GM21515 (cell line): ENCODE data around the gene PDLIM3.
"Not testable (repeated sequence)": the region's sequence is repeated elsewhere in the genome, so short reads cannot be mapped to it uniquely, and the experiment has no call there.

ENCODE experiments used
- ATAC-seq: cut with Tn5 transposase; IDR thresholded peaks from one replicate; pipeline ENCODE4 v1.9.1; 2021; ENCODE audit not compliant: unreplicated experiment

The PDLIM3 gene, protein sequence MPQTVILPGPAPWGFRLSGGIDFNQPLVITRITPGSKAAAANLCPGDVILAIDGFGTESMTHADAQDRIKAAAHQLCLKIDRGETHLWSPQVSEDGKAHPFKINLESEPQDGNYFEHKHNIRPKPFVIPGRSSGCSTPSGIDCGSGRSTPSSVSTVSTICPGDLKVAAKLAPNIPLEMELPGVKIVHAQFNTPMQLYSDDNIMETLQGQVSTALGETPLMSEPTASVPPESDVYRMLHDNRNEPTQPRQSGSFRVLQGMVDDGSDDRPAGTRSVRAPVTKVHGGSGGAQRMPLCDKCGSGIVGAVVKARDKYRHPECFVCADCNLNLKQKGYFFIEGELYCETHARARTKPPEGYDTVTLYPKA

DNA sequence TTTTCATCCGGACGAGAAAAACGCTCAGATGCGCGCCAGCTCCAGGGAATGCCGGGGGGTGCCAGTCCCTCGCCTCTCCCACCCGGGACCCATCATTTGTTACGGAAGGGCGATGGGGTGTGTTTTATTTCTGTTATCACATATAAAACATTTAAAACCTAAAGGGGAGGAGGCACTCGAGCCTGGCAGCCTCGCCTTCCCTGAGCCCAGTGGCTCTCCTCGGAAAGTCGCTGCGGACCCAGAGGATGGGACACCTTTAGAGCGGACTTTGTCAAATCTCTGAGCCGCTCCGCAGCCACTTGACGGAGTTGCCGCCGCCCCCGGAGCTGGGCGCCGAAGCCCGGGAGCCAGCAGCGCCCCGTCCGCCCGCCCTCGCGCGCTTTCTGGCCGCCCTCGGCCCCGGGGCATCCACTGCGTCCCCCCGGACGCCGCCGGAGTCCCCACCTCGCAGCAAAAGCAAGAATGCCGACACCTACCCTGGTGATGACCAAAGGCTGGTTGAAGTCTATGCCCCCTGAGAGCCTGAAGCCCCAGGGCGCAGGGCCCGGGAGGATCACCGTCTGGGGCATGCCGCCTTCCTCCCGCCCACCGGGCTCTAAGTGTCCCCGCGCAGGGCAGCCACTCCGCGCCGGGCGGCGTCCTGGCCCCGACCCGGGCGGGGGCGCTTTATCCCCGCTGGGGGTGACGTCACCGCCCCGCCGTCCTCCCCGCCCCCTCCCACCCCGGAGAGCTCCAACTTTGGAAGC, at the start of gene PDLIM3:
Gene PDLIM3, minus strand, starts transcription at position 642 of the 746 bp plus-strand sequence. Its CDS starts 73 bp downstream, at position 569.
- no peak for ATAC-seq

DNA sequence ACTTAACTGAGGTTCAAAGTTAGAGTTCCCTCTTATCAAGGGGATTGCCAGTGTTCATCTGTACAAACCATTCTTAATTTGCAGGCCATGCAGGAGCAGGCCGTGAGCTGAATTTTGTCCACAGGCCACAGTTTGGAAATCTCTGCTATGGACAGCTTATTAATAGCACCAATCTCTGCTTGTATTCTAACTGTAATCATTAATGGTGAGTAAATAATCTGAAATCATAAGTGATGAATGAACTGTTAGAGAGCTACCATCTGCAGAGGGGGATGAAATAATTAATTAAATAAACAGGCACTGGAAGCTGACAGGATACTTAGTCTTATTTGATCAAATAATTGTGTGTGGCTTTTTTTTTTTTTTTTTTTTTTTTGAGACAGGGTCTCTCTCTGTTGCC, 48.5 kb upstream of the PDLIM3 start:
- ATAC-seq, result no peak

DNA sequence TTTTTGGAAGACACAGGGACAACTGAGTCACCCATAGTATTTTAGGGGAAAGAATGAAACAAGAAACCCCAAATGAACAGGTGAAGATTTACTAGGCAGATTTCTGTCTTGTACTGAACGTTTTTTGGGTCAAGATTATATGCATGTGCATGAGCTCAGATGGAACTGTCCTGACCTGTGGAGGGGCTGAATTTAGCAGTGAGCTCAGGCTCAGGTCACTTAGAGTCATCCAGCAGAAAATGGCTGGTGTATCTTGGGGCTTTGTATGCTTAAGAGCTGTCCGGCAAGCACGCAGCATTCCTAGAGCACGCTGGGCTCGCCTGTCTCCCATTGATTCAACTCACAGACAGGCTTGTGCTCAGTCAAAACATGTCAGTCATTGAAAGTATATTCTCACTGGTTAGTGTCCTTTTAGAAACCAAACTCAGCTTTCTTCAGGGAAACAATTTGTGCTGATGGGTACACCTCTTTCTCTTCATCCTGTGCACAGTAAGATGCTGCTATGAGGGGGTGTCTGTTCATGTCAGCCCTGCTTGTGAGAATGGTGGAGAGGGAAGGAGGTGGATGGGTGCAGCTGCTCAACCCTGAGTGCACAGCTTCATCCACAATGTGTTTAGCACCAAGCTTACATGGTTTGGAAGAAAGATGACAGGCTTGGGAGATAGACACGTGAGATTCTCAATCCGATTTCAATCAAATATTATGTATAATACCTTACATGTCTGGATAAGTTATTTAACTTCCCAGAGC, 47.5 kb upstream of the PDLIM3 start:
- no peak for ATAC-seq

DNA sequence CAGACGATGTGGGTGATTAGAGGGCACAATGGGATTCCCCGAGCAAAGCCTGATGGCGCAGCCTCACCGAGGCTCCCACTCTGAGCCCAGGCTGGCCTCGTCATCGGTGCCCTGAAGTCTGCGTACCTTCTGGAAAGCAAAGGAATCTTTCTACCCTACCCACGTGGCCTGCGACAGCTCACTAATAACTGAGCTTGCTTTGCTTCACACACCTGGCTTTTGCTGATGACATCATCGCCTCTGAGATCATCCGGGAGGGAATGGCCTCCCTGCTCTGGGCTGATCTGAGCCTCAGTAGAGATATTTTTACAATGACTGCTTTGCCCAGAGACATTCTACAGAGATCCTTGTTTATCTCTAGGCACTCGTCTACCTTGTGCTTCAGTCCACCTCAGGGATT, 45.4 kb upstream of the PDLIM3 start:
- ATAC-seq, result no peak

DNA sequence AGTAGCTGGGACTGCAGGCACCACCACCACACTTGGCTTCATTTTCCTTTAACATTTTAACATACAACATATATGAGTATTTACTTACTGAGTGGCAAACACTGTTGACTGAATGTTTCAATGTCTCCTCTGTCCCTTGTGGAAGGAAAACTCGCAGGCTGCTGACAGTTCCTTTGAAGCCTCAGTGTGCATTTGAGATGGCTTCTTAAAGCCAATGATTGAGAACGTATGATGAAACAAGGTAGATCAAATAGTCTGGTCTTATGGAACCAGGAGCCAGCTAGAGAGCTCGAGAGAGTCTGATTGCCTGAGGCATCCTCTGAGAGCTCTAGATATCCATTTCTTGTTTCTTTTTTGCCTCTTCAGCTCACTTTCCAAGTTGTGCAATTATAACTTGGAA, 43.0 kb upstream of the PDLIM3 start:
- no peak for ATAC-seq

DNA sequence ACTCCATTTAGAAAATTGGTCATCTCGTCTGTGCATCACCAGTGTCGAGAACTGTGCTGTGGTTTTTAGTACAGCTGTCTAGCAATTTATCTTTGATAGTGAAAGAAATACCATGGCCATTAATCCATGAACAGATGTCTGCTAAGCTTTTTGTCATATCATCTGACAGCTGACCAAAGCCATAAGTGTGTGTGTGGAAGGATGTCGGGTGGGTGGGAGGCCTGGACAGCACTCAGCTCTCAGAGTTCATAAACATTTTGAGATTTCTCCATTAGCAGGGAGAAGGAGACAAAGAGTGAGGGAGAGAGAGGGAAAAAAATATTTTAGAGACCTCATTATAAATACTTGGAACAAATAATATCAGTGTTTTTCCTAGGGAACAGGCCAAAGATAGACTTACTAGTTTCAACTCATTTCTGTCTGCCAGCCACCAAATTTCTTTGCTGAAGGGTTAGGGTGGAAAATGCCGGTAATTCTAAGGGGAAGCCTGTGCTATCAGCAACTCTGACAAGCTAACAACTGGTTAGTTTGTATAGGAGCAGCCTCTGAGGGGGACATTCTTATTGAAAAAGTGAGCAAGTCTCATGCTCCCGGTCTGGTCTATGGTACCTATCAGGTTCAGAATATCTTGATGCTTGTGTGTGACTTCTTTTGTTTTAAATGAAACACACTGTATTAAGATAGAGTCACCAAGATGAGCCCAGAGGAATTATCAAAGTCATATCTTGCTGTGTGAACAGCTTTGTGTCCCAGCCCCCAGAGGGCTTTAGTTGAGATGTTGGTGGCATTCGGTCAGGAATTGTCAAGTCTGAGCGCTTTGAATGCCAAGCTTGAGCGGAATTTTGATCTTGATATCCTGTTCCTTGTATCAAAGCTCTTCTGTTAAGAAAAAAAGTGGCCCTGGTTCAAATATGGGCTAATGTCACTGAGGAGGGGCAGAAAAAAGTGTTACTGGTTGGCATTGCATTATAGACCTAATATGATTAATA, 41.9 kb upstream of the PDLIM3 start:
- ATAC-seq, result no peak

DNA sequence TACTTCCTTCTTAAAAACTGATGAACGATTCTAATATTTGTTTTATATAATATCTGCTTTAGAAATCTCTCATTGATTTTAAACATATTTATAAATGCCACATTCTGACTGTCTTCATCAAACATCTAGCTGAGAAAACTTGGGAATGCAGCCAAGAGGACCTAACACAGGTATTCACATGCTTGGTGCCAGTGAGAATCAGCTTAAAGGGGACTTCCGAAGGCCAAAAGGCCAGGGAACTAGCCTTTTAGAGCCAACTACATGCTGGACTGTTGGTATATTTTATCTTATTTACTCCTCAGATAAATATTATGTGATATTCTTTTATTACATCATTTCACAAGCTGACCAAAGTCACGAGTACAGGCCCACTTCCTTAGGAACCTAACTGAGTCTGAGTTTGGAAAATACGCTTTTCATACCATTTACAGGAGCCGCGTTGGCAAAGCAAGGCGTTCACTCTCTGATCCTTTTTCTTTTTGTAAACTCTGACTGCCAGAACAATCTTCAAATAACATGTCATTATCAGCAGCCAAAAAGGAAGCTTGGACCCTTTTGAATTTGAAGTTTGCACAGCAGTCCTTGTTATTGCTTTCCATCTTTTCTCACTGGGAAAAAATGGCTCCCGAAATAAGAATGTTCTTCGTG, 41.1 kb upstream of the PDLIM3 start:
- ATAC-seq, result no peak

DNA sequence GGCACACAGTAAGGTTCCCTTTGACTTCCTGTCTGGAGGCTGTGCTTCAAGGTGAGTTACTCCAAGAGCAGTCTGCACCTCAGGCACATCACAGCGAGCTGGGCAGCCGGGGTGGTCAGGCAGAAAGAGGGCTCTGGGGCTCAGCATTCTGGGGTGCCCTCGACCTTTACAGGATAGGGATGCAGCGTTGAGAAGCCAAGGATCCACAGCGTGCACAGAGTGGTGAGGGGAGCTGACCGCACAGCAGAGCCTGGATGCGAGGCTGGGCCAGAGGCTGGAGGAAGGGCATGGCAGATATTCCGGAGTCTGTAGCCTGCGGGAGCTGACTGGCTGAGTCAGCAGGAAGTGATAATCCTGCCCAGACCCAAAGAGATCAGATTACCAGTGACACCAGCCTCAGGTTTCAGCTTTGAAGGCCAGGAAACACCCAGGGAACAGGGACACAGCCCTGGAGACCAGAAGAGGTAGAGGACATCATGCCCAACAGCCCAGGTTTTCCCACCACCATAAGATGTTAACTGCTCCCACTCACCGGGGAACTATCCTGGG, 38.4 kb upstream of the PDLIM3 start:
- no peak for ATAC-seq

DNA sequence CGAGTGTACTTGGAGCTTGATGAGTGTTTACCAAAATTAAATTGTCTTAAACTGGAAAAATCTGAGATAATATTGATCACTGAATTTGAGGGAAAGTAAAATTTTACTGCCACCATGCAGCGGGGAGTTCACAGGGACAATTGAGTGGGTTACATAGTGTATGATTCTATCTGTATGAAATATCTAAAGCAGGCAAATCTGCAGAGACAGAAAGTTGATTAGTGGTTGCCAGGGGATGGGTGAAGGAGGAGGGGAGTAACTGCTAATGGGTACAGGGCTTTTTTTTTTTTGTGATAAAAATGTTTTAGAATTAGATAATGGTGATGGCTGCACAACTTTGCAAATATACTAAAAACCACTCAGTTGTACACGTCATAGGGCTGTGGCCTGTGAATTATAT, 35.4 kb upstream of the PDLIM3 start:
- ATAC-seq, result no peak

DNA sequence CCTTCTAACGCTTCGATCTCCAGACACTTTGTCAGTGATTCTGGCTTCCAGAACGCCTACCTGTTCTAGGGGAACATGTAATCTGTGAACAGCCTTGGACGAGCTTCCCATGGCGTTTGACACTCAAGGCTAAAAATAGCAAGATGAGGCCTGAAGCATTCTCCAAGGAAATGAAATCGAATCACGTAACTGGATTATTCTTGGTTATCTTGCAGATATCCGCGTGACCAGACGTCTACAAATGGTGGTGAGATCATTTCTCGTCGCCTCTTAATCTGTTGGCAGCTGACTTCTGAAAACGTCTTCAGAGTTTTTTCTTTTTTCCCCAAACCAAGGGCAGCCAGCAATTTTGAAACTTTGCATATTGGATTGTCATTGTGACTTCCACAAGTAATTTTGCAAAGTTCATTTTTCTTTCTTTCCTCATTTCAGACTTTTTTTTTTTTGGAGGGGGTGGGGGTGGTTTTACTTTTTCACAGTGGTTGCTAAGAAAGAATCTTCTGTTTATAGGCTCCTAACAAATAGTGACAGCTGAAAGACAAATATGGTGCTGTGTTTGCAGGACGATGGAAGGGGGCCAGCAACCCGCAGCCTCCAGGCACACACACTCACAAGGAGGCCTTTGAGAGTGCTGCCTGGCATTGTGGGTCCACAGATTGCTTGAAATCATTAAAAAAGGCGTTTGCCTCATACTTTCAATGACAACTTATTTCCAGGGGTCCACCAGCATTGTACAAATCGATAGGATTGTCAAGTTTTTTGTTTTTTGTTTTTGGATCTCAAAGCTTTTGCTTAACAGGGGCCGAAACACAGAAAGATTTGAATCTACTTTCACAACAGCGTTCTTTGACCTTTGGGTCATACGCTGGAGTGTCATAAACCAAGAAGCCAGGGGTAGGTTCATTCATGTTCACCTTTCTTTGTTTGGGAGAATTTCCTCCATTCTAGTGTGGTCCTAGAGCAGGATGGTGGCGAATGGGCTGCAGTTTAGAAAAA, 32.4 kb upstream of the PDLIM3 start:
- no peak for ATAC-seq

DNA sequence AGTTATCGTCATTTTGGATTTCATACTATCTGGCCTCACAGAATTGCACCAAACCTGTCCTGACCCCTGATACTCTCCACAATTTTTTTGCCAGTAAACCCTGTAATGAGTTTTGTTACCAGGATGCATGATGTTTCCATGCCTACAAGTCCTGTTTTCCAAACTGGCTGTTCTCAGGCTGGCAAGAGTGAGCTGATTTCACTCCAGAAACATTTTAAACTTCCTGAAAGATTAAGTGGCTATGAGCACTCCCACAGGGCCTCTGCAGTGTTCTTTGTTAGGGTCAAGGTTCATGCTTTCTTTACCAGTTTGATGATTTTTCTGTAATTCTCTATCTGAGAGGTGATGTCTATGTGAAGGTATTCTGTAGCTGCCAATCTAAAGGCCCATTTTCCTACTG, 31.7 kb upstream of the PDLIM3 start:
- ATAC-seq, result no peak

DNA sequence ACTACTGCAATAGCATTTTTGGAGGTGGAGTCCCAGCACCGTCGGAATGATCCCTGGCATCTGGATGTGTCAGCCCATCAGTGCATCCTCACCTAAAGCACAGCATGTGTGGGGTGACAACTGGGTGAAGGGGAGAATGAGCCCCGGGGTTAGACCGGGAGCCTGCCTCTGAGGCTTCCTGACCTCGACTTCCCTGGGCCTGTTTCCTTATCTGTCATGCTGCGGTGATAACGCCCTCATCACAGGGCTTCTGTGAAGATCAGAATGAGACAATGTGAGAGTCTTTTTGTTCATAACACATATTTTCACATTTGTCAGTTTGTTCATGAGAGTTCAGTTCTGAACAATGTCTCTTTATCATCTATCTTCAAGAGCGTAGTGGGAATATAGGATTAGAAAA, 31.1 kb upstream of the PDLIM3 start:
- no peak for ATAC-seq

DNA sequence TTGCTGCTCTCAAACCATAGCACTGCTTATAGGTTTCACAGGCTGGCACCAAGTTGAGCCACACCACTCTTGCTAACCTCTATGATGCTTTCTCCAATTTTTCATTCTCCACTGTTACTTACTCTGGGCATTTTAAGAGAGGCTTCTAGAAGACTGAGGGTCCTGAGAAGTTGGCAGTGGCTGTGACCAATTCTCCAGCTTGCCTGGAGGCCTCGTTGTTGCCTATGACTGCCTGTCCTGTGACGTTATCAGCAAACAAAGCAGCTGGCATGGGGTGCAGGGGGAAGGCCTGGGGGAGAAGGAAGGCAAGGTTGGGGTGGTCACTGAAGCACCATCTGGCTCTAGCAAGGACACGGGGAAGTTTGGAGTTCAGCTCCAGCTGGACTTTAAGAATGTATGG, 30.4 kb upstream of the PDLIM3 start:
- no peak for ATAC-seq

DNA sequence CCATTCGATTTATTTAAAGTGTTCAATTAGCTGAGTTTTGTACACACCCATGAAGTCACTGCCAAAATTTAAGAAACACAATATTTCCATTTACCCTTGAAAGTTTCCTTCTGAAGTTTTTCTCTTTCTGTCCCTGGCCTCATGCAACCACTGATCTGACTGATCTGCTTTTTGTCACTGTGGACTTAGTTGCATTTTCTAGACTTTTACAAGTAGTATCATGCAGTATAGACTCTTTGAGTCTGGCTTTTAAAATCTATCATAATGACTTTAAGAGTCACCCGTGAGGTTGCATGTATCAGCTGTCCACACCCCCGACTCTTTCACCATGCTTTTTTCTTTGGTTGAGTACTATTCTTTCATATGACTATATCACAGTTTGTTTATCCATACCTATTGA, 29.0 kb upstream of the PDLIM3 start:
- no peak for ATAC-seq

DNA sequence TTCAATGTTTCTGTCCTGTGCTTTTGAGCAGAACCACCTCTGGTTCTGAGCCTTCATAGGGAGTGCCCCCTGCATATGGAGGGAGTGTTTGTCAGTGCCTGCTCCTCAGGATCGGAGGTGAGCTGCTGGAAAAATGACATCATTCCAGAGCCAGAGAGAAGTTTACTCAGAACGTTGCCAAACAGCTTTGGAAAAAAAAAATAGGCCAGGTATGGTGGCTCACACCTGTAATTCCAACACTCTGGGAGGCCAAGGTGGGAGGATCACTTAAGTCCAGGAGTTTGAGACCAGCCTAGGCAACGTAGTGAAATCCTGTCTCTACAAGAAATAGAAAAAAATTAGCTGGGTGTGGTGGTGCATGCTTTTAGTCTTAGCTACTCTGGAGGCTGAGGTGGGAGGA, 27.2 kb upstream of the PDLIM3 start:
- ATAC-seq, result no peak

DNA sequence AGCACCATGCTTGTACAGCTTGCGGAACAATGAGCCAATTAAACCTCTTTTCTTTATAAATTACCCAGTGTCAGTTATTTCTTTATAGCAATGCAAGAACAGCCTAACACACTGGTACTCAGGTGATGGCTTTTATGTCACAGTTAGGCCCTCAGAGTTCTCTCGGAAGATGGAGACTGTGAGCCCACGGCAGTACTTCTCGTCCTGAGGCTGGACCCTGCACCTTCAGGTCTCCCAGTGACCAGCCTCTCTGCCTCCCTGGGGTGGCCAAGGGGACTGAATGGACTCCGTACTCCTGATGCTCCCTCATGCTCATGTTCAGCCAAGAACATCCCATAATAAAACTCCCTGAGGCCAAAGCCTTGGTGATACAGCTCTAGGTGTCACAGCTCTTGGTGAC, 25.0 kb upstream of the PDLIM3 start:
- ATAC-seq, result no peak

DNA sequence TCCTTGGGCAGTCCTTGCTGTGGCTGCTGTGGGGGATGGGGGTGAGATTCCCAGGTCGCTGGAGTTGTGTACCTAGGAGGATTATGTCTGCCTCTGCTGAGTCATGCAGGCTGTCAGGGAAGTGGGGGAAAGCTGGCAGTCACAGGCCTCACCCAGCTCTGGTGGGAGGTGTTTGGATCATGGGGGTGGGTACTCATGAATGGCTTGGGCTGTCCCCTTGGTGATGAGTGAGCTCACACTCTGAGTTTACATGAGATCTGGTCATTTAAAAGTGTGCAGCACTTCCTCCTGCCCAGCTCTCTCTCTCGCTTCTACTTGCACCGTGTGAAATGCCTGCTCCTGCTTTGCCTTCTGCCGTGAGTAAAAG, 24.6 kb upstream of the PDLIM3 start:
- ATAC-seq, result no peak

DNA sequence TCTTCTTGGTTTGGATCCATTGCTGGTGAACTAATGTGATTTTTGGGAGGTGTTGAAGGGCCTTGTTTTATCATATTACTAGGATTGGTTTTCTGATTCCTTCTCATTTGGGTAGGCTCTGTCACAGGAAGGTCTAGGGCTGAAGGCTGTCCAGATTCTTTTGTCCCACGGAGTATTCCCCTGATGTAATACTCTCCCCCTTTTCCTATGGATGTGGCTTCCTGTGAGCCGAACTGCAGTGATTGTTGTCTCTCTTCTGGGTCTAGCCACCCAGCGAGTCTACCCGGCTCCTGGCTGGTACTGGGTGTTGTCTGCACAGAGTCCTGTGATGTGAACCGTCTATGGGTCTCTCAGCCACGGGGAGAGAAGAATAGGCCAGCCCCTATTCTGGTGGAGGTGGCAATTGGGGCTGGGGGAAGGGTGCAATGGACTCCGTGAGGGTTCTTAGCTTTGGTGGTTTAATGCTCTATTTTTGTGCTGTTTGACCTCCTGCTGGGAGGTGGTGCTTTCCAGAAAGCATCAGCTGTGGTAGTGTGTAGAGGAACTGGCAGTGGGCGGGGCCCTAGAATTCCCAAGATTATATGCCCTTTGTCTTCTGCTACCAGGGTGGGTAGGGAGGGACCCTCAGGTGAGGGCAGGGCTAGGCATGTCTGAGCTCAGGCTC, 24.1 kb upstream of the PDLIM3 start:
- ATAC-seq, result not testable (repeated sequence)
